Measurements from ENCODE around the gene KIF12.

Gene KIF12

DNA sequence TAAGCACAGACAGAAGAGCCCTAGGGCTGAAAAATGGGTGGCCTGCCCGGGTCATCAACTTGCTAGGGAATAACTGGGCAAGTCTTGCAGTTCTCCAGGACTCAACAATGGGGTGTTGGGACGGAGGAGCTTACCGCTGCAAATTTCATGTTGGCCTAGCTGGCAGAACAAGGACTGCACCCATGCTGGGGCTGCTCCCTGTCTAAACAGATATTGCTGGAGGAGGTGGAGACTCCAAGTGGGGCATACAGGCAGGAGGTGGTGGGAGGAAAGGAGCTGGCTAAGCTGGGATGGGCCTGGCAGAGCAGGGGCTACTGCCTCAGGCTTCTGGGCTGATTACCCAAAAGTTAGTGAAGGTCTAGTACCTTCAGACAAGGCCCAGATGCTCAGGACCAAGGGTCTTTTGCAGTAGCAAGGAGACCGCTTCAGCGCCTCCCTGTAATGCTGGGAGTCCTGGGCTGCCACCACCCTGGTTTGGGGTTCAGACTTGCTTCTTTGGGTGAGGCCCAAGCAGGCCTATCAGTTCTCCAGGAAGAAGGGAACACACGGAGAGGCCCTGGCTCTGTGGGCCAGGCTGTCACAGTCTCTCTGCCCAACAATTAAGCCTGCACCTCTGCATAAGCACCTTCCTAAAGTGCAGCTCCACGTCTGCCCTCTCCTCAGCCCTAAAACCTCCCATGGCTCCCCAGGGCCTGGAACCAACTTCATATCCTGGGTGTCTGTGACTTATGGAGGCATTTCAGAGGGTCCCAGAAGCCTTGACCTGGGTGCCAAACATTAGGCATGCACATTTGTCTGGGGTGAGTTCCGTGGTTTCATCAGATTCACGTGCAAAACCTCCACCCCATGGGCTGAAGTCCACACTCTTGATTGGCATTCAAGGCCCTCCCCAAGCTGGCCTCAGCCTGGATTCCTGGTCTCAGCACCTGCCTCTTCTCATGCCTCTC lies 24.2 kb upstream of the KIF12 start:
- DNase-seq (ENCODE audit: low read depth in 3 of 3, low spot score in 1 of 3): no peak

DNA sequence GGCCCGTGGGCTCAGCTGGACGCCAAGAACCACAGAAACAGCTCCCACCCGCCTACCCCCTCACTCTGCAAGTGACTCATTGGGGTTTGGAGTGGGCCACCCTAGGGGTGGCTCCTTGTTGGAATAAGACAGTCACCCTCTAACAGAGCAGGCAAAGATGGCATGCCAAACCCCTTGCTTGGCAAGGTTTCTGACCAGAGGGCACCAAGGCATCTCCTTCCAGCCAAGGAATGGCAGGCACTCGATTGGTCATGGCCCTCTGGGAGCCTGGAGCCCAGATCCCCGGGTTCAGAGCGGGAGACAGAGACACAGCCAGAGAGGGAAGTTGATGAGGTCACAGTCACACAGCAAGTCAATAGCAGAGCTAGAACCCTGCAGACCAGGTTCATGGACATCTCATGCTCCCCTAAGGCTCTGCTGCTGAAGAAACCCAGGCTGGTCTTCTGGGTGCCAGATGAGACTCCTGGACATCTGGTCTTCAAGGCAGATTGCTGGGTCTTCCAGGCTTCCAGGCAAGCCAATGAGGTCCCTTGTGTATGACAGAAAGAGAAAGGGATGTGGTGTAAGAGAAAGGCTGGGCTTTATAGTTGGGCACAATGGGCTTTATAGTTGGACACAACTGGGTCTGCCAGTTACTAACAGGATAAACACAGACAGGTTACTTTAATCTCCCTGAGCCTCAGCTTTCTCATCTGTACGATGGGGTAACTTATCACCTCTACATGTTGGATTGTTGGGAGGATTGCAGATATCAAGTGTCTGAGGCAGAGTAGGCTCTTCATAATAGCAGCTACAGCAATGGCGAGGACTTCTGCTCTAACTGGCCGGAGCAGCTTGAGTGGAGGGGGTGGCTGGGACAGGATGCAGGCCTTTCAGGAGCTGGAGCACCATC lies 23.3 kb upstream of the KIF12 start:
- no peak for DNase-seq (ENCODE audit: low read depth in 3 of 3, low spot score in 1 of 3)

DNA sequence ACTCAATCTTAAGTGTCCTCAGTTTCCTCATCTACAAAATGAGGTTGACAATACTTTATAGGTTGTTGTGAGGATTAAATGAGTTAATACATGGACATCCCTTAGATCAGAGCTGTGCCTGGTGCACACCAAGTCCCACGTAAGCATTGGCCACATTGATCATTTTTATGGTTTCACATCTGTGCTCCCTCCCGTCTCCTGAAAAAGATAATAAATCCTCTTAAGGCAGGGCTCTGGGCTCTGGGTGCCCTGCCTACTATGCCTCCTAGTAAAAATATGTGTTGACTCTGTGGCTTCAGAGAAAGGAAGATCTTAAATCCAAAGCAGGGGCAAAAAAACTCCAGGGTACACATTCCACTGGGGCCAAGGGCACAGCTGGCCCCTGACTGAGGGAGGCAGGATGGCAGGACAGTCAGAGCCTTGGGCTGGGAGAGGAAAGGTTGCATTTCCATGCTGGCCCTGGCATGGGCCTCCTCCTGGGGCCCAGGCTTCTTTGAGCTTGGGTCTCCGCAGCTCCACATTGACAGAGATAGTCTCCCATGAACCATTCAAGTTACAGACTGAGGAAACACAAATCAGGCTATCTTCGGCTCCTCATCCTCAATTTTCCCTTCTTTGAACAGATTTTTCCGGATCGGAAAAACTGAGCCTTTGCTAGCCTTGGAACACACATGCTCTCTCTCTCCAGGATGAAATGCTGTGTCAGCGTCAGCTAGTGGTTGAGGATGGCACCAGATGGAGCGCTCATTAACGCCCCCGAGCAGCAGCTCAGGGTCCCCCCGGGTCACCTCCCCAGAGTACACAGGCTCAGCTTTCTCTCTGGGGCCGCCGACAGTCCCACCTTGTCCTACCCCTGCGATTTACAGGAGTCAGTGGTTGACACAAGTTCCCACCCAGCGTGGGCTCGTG lies 22.4 kb upstream of the KIF12 start:
- no peak for DNase-seq (ENCODE audit: low read depth in 3 of 3, low spot score in 1 of 3)

DNA sequence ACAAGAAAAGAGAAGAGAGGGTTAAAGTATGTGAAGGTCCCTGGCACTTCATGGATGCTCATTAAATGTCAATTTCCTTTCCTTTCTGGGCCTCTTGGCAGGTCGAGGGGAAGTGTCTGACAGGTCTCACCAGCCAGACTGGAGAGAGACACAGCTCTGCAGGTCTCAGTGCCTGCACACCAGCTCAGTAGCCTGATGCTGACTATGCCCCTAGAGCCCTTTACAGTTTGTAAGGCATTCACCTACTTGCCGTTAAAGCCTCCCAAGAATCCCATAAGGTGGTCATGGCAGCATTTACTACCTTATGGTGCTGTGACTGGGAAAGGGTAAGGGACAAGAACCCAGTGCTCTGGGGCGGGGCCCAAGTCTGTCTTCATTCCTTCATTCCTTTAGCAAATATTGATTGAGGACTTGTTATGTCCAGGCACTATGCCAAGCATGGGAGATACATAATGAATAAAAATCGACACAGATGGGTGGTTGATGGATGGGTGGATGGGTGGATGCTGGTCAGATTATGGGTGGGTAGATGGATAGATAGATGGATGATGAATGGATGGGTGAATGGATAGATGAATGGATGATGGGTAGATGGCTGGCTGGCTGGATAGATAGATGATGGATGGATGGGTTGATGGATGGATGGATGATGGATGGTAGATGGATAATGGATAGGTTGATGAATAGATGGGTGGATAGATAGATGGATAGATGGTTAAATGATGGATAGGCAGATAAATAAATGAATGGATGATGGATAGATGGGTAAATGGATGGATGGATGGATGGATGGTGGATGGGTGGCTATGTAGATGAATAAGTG lies 21.3 kb upstream of the KIF12 start:
- DNase-seq (ENCODE audit: low read depth in 3 of 3, low spot score in 1 of 3): no peak

- no peak for DNase-seq (ENCODE audit: low read depth in 3 of 3, low spot score in 1 of 3)
These were observed 20.4 kb upstream of the KIF12 start for GRCh38 chr9:114119242-114120191.

DNA sequence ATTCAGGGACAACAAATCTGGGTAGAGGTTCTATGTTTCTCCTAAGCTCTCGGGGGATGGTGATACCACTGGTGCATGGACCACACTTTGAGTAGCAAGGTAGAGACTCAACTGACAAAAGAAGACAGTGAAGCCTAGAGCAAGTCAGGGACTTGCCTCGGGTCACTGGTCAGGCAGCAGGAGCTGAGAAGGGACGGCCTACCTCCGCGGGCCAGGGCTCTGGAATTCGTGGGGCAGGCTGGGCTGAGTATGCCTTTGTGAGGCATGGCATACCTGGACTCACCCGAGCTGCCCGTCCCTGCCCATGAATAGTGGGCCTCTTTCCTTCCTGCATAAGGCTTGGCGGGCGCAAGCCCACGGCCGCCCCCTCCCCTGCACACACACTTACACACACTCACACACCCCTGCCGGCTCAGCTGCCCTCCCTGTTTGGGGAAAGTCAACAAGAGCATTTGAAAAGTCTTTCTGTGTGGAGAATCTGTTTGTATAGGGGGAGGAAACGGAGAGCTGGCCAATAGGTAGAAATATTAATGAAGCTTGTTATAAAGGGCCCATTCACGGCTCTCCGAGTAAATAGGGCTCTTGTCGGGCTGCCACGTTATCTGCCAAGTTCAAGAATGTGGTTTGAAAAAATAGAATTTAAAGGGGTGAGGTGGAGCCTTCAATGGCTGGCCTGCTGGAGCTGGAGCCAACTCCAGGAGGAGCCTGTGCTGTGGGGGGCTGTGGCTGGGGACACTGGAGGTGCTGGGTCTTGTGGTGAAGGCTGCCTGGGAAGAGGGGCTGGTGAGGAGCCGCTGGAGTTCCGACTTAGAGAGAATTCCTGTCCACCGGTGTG lies 19.1 kb upstream of the KIF12 start:
- no peak for DNase-seq (ENCODE audit: low read depth in 3 of 3, low spot score in 1 of 3)

DNA sequence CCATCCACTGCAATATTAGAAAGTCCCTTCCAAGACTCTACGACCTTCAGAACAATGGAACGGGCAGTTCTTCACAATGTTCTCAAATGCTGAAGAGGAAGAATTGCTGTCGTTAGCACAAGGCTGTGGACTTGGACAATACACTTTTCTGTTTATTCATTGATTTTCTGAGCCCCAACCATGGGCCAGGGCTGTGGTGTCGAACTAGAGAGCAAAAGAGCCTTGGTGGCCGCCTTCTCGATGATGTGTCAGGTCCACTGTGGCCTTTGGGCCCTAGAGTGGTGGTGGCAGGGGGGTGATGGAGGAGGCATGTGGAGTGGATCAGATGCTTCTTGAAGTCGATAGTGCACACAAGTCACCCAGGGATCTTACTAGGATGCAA lies 18.5 kb upstream of the KIF12 start:
- DNase-seq (ENCODE audit: low read depth in 3 of 3, low spot score in 1 of 3): no peak

DNA sequence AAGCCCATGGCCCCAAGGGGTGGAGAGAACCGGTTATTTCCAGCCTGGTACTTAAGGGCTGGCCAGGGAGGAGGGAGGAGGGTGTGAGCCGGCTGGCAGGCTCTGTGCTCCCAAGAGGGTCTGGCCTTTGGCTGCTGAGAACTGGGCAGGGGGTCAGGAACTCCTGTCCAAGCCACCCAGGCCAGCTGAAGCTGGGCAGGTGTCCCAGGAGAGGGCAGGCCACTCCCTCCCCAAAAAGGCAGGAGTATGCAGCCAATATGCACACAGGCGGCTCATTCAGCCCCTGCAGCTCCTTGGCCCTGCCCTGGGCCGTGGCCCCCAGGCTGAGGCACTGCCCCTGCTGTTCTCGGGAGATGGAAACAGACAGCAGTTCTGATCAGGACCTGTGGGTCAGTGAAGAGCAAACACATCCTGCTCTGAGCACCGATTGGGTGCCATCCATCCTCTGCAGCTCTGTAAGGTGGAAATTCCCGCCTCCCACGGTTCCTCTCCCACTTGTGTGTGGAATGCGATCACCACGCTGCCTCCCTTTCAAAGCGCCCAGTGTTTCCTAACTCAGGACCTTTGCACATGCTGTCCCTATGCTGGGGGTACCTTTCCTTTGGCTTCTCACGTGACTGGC lies 17.1 kb upstream of the KIF12 start:
- no peak for DNase-seq (ENCODE audit: low read depth in 3 of 3, low spot score in 1 of 3)

GRCh38 chr9:114115654-114116125 lies 16.6 kb upstream of the KIF12 start:
- DNase-seq (ENCODE audit: low read depth in 3 of 3, low spot score in 1 of 3): no peak

- DNase-seq (ENCODE audit: low read depth in 3 of 3, low spot score in 1 of 3): no peak
These were observed 15.3 kb upstream of the KIF12 start for GRCh38 chr9:114114364-114114763.

GRCh38 chr9:114112778-114113584 lies 13.9 kb upstream of the KIF12 start:
- DNase-seq (ENCODE audit: low read depth in 3 of 3, low spot score in 1 of 3): no peak

- no peak for DNase-seq (ENCODE audit: low read depth in 3 of 3, low spot score in 1 of 3)
These were observed 13.2 kb upstream of the KIF12 start for GRCh38 chr9:114112325-114112724.

GRCh38 chr9:114110180-114110579 lies 11.1 kb upstream of the KIF12 start:
- no peak for DNase-seq (ENCODE audit: low read depth in 3 of 3, low spot score in 1 of 3)

DNA sequence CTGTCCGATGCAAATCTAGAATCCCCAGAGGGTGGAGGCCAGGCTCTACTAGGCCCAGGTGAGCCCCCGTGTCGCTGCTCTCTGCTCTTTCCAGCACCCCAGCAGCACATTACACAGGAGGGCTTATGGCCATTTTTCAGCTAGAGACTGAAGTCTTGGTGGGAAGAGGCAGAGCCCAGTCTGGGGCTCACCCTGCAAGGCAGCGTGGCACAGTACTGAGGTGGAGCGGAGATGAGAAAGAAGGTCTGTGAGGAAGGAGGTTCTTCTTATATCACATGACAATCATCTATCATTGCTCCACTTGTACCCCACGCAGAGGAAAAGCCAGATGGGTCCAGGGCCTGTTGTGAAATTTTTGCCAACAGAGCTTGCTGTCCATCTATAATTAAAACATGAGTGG lies 10.0 kb upstream of the KIF12 start:
- DNase-seq (ENCODE audit: low read depth in 3 of 3, low spot score in 1 of 3): no peak

- peak in 2 of 3 donors; percentile 24 to 52 for DNase-seq (ENCODE audit: low read depth in 3 of 3, low spot score in 1 of 3)
These were observed 9.1 kb upstream of the KIF12 start for GRCh38 chr9:114108016-114108833.
